NAMALWA (cell line): ENCODE measurements around the gene WDR6.
"Not testable (repeated sequence)": the region's sequence is repeated elsewhere in the genome, so short reads cannot be mapped to it uniquely, and the experiment has no call there.

Experiments
- DNase-seq: peaks from one replicate; pipeline ENCODE4 v3.0.0-alpha.2; 2015; ENCODE audit warnings: low spot score

Gene WDR6

GRCh38 chr3:48991851-48992545 lies 15.2 kb upstream of the WDR6 start:
- DNase-seq: no peak

- DNase-seq: no peak
Measured at GRCh38 chr3:48993834-48994233, 13.4 kb upstream of the WDR6 start.

GRCh38 chr3:48996640-48997039 lies 10.6 kb upstream of the WDR6 start:
- DNase-seq: no peak

GRCh38 chr3:48997102-48997635 lies 10.0 kb upstream of the WDR6 start:
- no peak for DNase-seq

- DNase-seq: no peak
Measured at GRCh38 chr3:48997714-48998637, 9.2 kb upstream of the WDR6 start.

- DNase-seq: no peak
Measured at GRCh38 chr3:48999085-48999858, 7.9 kb upstream of the WDR6 start.

GRCh38 chr3:49001155-49001554 lies 6.0 kb upstream of the WDR6 start:
- DNase-seq: no peak

GRCh38 chr3:49004352-49005302 lies 2.6 kb upstream of the WDR6 start:
- DNase-seq: no peak

GRCh38 chr3:49005303-49005680 lies 1.9 kb upstream of the WDR6 start:
- no peak for DNase-seq

DNA sequence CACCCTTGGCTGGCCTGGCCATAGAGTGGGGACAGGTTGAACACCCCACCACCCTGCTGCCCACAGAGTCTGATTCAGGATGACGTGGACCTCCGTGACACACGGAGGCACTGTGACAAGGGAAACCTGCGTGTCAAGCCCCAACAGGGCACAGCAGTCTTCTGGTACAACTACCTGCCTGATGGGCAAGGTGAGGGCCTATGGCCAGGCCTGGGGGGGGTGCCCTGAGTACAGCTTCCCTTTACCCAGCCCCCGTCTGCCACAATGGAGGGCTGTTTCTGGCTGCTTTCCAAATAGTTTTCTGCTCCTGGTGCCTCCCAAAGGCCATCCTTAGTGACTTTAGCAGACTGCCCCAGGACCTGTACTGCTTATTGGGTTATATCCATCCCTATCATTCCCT lies 1.2 kb upstream of the WDR6 start:
- DNase-seq: no peak

DNA sequence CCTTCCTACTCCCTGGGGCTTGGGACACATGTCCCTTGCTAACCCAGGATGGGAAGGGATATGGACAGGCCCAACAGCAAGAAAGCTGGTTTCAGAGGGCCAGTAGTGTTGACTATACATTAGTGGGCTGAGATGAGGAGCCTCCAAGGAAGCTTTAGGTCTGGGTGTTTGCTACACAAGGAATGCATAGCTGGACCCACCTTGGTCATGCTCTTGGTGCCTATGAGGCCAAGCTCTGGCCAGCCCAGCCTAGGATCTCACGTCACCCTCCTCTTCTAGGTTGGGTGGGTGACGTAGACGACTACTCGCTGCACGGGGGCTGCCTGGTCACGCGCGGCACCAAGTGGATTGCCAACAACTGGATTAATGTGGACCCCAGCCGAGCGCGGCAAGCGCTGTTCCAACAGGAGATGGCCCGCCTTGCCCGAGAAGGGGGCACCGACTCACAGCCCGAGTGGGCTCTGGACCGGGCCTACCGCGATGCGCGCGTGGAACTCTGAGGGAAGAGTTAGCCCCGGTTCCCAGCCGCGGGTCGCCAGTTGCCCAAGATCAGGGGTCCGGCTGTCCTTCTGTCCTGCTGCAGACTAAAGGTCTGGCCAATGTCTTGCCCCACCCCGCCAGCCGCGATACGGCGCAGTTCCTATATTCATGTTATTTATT lies 653 bp upstream of the WDR6 start:
- DNase-seq: no peak

GRCh38 chr3:49007771-49008528 lies 759 bp downstream of the WDR6 start:
- DNase-seq: peak; percentile 79

DNA sequence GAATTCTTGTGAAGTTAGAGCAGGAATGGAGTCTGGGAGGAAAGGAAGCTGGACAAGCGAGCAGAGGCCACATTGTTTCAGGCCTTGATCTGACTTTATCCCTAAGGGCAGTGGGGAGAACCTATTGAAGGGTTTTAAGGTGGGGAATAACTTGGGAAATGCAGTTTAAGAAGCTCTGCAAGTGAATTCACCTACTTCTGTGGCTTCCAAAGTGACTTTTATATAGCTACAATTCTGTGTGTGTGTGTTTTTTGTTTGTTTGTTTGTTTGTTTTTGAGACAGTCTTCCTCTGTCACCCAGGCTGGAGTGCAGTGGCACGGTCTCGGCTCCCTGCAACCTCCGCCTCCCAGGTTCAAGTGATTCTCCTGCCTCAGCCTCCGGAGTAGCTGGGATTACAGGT lies 1.4 kb downstream of the WDR6 start:
- DNase-seq: not testable (repeated sequence)

DNA sequence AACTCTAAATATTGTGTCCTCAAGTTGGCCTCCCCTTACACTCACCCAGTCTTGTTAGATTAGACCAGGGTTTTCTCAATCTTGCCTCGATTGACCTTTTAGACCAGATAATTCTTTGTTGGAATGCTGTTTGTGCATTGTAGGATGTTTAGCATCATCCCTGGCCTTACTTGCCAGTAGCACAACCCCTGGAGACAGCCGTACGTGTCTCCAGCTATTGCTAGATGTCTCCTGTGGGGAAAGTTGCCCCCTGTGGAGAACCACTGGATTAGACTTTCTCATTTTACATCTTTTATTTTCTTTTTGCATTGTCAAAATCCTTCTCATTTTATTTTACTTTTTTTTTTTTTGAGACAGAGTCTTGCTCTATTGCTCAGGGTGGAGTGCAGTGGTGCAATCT lies 2.2 kb downstream of the WDR6 start:
- no peak for DNase-seq

- DNase-seq: no peak
Measured at GRCh38 chr3:49012441-49013017, 5.3 kb downstream of the WDR6 start.

DNA sequence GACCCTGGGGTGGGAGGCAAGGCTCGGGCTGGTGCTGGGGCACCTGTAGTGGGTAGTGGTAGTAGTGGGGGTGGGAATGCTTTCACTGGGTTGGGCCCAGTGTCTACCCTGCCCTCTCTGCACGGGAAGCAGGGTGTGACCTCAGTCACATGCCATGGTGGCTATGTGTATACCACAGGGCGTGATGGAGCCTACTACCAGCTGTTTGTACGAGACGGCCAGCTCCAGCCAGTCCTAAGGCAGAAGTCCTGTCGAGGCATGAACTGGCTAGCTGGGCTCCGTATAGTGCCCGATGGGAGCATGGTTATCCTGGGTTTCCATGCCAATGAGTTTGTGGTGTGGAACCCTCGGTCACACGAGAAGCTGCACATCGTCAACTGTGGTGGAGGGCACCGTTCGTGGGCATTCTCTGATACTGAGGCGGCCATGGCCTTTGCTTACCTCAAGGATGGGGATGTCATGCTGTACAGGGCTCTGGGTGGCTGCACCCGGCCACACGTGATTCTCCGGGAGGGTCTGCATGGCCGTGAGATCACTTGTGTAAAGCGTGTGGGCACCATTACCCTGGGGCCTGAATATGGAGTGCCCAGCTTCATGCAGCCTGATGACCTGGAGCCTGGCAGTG lies 6.0 kb downstream of the WDR6 start:
- no peak for DNase-seq

DNA sequence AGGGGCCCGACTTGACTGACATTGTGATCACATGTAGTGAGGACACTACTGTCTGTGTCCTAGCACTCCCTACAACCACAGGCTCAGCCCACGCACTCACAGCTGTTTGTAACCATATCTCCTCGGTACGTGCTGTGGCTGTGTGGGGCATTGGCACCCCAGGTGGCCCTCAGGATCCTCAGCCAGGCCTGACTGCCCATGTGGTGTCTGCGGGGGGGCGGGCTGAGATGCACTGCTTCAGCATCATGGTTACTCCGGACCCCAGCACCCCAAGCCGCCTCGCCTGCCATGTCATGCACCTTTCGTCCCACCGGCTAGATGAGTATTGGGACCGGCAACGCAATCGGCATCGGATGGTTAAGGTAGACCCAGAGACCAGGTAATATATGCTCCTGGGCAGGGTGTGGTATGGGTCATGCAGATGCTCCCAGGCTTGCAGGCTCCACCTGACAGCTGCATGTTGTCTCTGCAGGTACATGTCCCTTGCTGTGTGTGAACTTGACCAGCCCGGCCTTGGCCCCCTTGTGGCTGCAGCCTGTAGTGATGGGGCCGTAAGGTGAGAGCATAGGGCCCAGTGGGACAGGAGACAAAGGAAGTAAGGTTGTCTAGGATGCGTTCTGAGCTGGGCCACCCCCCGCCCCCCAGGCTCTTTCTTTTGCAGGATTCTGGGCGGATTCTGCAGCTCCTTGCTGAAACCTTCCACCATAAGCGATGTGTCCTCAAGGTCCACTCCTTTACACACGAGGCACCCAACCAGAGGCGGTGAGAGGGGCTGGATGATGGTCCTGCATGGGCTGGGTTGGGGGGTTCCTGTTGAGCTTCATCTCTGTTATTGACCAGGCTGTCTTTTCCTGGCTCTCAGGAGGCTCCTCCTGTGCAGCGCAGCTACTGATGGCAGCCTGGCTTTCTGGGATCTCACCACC lies 6.8 kb downstream of the WDR6 start:
- DNase-seq: peak; percentile 62

DNA sequence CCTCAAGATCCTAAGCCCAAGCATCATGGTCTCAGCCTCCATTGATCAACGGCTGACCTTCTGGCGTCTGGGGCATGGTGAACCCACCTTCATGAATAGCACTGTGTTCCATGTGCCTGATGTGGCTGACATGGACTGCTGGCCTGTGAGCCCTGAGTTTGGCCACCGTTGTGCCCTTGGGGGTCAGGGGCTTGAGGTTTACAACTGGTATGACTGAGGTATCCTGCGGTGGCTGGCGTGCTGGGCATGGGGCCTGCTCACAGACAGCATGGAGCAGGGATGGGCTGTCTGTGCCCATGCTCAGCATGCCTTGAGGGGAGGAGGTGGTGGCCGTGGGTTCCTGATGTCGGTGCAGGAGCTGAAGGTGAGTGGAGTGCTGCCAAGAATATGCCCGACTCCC lies 7.9 kb downstream of the WDR6 start:
- no peak for DNase-seq
